Measurements from ENCODE around the gene GUK1. TPM values are rescaled to one million over a fixed set of nuclear protein-coding genes. Genes with fewer than 3 reads are reported as not detected.

The GUK1 gene
- total RNA-seq, 1 donor from 2014 or later = 150 TPM

GRCh38 chr1:228142701-228143136 is 2.6 kb downstream of the GUK1 start:
- H3K27ac ChIP-seq (replicated peaks) = peak overlapping the region; percentile 97
- no peaks in the 10 kb centered on the region for H3K9me3 ChIP-seq (replicated peaks)
- peaks cover 24% of the 10 kb centered on the region for H3K36me3 ChIP-seq
- H3K4me1 ChIP-seq = peaks cover 74% of the 10 kb centered on the region
- H3K27me3 ChIP-seq (ENCODE audit: low read depth) = no peaks in the 10 kb centered on the region
- DNase-seq = no peak
- H3K4me3 ChIP-seq = peak overlapping the region; percentile 90
- TF ChIP-seq CTCF (IDR thresholded peaks at IDR 0.05; ENCODE audit: borderline replicate concordance) = no peak
- intact Hi-C loops (cut with micrococcal nuclease) = no loop called here

- no peak for DNase-seq
Measured at GRCh38 chr1:228143480-228144192, 3.6 kb downstream of the GUK1 start.

GRCh38 chr1:228144193-228144992 is 4.3 kb downstream of the GUK1 start:
- Histone ChIP-seq H3K36me3 (peaks cover 37% of the 10 kb centered on the region), H3K9me3 (replicated peaks) (no peaks in the 10 kb centered on the region), H3K27me3 (ENCODE audit: low read depth) (no peaks in the 10 kb centered on the region), H3K4me3 (no peak overlapping the region), H3K27ac (replicated peaks) (no peak overlapping the region), H3K4me1 (peaks cover 87% of the 10 kb centered on the region)
- TF ChIP-seq CTCF (IDR thresholded peaks at IDR 0.05; ENCODE audit: borderline replicate concordance) = no peak
- intact Hi-C loops (cut with micrococcal nuclease) = no loop called here
- no peak for DNase-seq

More at GRCh38 chr1:228143480-228144192, 3.6 kb downstream of the GUK1 start:
- Histone ChIP-seq H3K4me3 (no peak overlapping the region), H3K27ac (replicated peaks) (peak overlapping the region; percentile 97), H3K36me3 (peaks cover 33% of the 10 kb centered on the region), H3K4me1 (peaks cover 83% of the 10 kb centered on the region), H3K27me3 (ENCODE audit: low read depth) (no peaks in the 10 kb centered on the region), H3K9me3 (replicated peaks) (no peaks in the 10 kb centered on the region)
- intact Hi-C loops (cut with micrococcal nuclease) = no loop called here
- no peak for TF ChIP-seq CTCF (IDR thresholded peaks at IDR 0.05; ENCODE audit: borderline replicate concordance)

- peaks cover 37% of the 10 kb centered on the region for H3K36me3 ChIP-seq
- no peak overlapping the region for H3K4me3 ChIP-seq
- no peaks in the 10 kb centered on the region for H3K9me3 ChIP-seq (replicated peaks)
- no peaks in the 10 kb centered on the region for H3K27me3 ChIP-seq (ENCODE audit: low read depth)
- no peak for TF ChIP-seq CTCF (IDR thresholded peaks at IDR 0.05; ENCODE audit: borderline replicate concordance)
- DNase-seq = no peak
- no peak overlapping the region for H3K27ac ChIP-seq (replicated peaks)
- intact Hi-C loops (cut with micrococcal nuclease) = no loop called here
- peaks cover 90% of the 10 kb centered on the region for H3K4me1 ChIP-seq
Measured at GRCh38 chr1:228144993-228145343, 4.9 kb downstream of the GUK1 start.

GRCh38 chr1:228145463-228146416 is 5.7 kb downstream of the GUK1 start:
- DNase-seq = no peak

More at GRCh38 chr1:228145463-228146416, 5.7 kb downstream of the GUK1 start:
- Histone ChIP-seq H3K27ac (replicated peaks) (no peak overlapping the region), H3K9me3 (replicated peaks) (no peaks in the 10 kb centered on the region), H3K4me3 (no peak overlapping the region), H3K4me1 (peaks cover 92% of the 10 kb centered on the region), H3K36me3 (peaks cover 37% of the 10 kb centered on the region), H3K27me3 (ENCODE audit: low read depth) (no peaks in the 10 kb centered on the region)
- intact Hi-C loops (cut with micrococcal nuclease) = no loop called here
- TF ChIP-seq CTCF (IDR thresholded peaks at IDR 0.05; ENCODE audit: borderline replicate concordance) = no peak
